ENCODE results near the gene RPS24.

RPS24 gene

GRCh38 chr10:78028438-78029268 lies 5.0 kb upstream of the RPS24 start:
- no peak for DNase-seq (ENCODE audit: low read depth)

DNA sequence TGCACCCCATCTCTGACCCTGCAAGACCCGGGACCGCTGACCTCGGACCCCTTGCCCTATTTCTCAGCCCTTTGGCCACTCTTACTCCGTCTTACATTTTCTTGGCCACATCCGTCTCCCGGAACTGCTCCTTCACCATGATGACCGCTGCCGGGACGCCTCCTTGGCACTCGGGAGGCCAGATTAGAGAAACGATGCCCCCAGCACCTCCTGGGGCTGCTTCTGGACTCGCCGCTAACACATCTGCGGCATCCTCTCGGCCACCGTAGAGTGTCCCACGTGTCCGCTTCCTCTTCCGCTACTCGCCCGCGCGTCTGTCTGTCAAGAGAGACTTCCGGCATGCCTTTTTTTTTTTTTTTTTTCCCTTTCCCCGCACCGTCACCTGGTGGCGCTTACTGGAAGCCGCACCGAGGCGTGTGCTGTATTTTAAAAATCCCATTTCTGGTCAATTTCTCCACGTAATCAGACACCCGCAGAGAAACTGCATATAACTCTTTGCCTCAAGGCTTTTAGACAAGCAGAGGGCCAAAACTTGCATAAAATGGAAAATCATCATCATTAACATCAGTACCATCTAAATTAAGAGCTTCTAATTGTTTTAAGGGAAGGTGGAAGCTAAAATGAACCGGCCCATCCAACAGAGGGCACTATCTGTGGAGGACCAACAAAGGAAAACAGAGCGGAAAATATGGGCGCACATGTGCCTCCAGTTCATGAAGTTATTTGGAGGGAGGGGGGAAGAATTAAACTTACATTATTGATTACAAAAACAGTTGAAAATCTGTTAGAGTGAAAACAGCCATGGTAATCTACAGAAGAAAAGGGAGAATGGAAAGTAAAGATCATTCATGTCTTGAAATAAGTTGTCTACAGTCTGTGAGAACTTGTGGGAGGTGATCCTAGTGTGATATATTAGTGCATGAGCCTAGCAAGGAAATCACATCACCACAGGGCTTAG lies 4.1 kb upstream of the RPS24 start, which contains the start of gene POLR3A:
POLR3A (minus strand) TSS at position 247 of the 958 bp plus-strand sequence; CDS start at position 139, 108 bp downstream.
- peak; percentile 77 for DNase-seq (ENCODE audit: low read depth)

DNA sequence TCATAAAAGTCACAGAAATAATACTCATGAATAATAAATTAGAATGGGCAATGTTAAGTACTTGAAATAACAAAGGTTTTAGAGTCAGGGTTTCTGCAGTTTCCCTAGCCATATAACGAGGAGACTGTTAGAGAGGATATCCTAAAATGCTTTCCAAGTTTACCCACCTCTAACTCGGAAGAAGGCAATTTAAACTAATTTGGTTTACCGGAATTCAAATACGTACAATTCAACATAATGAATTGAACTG lies 351 bp upstream of the RPS24 start:
- no peak for DNase-seq (ENCODE audit: low read depth)

DNA sequence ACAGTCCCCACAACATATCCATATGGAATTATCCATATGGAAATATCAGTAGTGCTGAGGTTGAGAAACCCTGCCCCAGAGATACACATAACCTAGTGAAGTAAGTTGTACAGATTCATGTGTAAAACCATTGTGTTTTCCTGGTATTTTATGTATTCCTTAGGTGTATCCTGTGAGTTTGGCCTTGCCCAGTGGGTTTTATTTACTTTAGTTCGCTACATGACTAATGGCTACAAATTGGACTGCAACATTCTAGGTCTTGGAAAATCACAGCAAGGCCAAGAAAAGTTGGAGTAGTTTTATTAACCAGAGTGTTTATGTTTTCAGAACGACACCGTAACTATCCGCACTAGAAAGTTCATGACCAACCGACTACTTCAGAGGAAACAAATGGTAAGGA lies 1.4 kb downstream of the RPS24 start:
- DNase-seq (ENCODE audit: low read depth) = no peak

DNA sequence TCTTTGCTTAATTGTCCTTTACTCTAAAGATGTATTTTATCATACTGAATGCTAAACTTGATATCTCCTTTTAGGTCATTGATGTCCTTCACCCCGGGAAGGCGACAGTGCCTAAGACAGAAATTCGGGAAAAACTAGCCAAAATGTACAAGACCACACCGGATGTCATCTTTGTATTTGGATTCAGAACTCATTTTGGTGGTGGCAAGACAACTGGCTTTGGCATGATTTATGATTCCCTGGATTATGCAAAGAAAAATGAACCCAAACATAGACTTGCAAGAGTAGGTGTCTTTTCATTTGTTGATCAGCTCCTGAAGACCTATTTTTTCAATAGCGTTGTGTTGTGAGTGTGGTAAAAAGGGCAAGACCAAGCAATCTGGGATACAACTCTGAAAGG lies 1.8 kb downstream of the RPS24 start:
- DNase-seq (ENCODE audit: low read depth) = no peak

DNA sequence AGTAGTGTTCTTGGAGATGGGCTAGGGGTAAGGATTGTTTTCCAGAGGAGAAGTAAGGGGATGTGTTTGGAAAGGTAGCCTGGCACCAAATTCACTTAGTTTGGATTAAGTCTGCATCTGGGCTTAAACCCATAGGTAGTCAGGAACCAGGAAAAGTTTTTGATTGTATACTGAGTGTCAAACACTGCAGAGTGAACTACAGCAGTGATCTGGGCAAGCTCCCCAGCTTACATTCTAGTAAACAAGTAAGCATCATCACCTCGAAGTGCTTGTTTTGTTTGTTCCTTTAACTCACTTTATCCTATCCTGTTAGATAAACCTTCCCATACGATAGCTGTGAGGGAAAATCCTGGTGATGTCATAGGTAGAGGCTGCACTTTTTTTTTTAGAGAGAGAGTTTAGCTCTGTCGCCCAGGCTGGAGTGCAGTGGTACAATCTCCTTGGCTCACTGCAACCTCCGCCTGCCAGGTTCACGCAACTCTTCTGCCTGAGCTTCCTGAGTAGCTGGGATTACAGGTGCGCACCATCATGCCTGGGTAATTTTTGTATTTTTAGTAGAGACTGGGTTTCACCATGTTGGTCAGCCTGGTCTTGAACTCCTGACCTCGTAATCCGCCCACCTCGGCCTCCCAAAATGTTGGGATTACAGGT lies 2.4 kb downstream of the RPS24 start:
- DNase-seq (ENCODE audit: low read depth) = no peak

GRCh38 chr10:78038105-78038504 lies 4.4 kb downstream of the RPS24 start:
- no peak for DNase-seq (ENCODE audit: low read depth)

DNA sequence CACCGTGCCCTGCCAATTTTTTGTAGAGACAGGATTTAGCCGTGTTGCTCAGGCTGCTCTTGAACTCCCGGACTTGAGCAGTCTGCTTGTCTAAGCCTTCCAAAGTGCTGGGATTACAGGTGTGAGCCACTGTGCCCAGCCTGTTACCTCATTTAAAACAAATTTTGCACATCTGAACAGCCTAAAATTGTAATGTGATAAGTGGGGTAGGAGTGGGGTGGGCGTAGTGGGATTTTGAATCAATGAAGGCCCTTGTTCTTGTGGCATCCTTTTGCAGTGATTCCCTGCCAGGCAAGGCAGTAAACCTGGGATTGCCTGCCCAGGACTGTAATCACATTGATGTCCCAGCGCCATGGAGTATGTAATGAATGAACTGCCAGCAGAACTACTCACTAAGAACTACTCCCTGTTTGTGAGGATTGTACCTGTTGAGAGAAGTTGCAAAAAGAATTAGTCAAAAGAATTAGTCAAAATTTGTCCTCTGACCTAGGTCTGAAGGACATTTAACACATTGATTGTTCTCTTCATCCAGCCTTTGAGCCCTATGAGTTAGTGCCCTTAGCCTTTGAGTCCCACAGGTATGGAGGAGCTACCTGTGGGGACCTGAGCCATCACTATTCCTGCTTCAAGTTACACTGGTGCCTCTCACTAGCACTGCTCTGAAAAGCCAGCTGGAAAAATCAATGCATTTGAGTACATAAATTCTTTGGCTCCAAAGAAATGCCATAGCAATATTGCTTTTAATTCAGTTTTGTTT lies 5.3 kb downstream of the RPS24 start:
- DNase-seq (ENCODE audit: low read depth) = no peak

GRCh38 chr10:78039743-78040142 lies 6.1 kb downstream of the RPS24 start:
- no peak for DNase-seq (ENCODE audit: low read depth)

DNA sequence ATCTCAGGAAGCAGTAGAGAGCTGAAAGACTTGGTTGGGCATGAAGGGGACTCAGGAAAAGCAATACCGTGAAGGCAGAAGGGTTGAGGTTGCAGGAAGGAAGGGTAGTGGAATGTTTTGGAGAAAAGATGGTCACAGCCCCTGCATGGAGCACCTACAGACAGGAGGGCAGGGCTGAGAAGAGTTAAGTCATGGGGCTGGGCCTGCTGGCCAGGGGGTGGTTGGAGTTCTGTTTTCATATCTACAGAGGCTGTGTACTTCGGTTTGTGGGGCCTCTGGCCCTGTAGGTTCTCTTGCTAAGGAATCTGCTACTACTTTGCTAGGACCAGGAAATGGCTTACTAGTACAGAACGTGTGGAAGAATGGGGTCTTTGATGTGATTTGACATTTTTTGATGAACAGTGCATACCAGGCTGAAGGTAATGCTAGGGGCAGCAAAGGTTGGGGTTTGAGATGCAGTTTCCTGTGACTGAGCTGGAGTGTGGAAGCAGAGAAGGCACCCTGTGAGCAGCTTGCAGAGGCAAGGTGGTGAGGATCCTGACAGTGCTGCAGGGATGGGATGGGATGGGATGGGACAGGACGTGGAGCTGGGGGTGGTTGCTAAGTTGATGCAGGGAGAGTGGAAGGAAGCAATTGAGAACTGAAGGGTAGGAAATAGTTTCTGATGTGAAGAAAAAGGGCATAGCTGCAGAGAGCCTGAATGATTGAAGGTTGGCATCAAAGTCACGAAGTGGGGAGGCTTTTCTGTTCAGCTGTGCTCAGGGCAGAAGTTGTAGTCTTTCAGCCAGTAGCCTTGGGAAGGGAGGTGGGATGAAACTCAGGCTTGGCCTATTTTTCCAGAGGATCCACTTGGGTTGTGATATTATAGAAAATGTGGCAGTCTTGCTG lies 7.8 kb downstream of the RPS24 start:
- DNase-seq (ENCODE audit: low read depth) = no peak

GRCh38 chr10:78042058-78042751 lies 8.5 kb downstream of the RPS24 start:
- no peak for DNase-seq (ENCODE audit: low read depth)

GRCh38 chr10:78042752-78043104 lies 9.1 kb downstream of the RPS24 start:
- no peak for DNase-seq (ENCODE audit: low read depth)

DNA sequence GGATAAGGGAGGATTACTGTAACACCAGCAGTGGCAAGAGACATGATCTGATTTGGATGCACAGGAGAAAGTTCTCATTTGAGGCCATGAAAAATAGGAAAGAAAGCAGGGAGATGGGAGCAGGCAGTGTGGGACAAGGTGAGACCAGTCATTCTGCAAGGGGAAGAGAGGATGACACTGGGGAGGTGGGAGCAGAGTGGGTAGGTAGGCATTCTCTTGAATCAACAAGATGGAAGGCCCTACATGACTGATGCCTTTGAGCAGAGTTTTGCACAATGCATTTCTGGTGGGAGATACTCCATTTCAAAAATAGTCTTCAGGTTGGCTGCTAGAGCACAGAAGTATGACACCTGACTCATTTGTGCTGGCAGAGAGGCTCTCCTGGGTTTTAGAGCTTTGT lies 10.5 kb downstream of the RPS24 start:
- DNase-seq (ENCODE audit: low read depth) = no peak

DNA sequence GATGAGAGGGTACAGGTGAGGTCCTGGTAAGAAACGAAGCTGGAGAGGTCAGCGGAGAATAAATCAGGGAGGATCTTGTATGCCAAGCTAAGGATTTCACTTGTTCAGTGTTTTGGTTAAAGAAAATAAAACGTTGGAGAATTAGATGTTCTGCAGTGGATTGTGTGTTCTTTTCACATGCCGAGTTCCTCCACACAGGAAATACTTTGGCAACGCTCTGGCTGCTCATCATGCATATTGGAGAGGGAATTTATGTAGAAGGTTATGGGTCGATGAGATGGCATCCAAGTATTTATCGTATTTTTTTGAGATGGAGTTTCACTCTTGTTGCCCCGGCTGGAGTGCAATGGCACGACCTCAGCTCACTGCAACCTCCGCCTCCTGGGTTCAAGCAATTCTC lies 11.0 kb downstream of the RPS24 start:
- DNase-seq (ENCODE audit: low read depth) = no peak

GRCh38 chr10:78045237-78045636 lies 11.6 kb downstream of the RPS24 start:
- DNase-seq (ENCODE audit: low read depth) = no peak

- DNase-seq (ENCODE audit: low read depth) = no peak
These were observed 12.2 kb downstream of the RPS24 start for GRCh38 chr10:78045856-78046255.

DNA sequence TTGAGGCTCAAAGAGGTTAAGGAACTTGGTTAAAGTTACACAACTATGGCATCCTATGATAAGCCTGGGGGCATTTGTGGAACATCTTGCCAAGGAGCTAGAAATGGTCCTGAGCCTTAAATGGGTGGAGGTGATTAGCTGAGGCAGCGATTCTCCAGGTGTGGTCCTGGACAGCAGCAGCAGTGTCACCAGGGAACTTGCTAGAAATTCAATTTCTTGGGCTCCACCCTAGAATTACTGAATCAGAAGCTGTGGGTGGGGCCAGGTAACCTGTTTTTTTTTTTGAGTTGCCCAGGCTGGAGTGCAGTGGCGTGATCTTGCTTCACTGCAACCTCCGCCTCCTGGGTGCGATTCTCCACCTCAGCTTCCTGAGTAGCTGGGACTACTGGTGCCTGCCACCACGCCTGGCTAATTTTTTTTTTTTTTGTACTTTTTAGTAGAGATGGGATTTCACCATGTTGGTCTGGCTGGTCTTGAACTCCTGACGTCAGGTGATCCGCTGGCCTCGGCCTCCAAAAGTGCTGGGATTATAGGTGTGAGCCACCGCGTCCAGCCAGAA lies 13.1 kb downstream of the RPS24 start:
- no peak for DNase-seq (ENCODE audit: low read depth)

DNA sequence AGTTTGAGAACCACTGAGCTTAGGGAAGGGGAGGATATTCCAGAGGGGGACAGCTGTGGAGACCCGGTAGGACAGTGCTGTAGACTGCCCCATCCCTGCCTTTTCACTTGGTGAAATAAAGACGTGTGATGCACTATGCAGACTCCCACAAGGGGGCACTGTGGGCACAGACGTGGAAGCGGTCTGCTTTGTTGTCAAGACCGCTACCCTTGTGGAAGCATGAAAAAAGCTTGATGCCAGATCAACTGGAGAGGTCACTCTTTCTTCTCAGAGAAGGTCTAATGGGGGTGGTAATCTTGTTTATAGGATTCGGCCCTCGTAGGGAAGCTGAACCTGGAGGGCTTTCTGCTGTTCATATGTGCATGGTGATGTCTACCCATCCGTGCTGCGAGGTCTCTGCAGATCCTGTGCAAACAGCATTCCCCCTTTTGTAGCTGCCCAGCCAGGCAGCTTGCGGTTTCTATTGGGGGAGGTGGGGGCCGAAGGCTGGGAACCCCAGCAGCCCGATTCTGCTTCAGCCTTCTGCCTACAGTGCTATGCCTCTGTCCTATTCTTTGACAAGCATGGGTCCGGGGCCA lies 13.7 kb downstream of the RPS24 start:
- no peak for DNase-seq (ENCODE audit: low read depth)

GRCh38 chr10:78049851-78050250 lies 16.2 kb downstream of the RPS24 start:
- DNase-seq (ENCODE audit: low read depth) = no peak

Data from HS-27A (cell line).